ENCODE data around the gene BHLHE40.

Gene BHLHE40

DNA sequence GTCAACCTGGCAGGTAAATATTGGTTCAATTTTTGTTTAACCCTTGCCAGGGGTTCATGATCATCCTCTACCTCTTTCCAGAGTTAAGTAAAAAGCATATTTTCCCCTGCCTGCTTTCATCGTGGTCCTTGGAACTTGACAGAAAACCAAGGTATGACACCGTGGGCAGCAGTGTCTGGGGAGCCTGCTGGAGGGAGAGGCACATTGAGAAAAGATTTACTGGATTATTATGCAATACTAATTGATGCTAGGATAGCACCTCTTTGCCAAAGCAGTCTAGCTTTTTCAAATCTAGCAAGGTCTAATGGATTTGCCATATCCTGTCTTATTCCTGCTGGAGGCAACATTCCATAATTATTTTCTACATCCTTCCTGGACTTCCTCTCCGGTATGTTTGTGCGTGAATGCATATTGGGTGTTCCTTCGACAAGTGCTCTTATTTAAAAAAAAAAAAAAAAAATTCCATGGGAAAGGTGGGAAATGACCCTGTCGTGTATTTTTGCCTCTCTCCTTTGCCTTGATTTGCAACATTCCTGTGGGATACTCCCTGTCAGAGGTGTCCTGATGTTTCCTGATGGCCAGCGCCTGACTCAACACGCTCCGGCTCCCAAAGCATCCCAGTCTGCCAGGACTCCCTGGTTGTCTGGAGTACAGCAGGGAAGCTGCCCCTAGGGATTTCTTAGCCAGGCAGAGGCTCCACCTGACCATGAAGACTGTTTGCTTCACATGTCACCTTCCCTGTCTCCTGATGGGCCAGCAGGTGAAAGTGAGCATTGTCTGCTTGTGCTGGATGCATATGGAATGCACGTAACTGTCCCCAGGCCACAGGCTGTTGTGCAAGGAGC is 6.3 kb downstream of the BHLHE40 start:
- DNase-seq = peak; percentile 52

DNA sequence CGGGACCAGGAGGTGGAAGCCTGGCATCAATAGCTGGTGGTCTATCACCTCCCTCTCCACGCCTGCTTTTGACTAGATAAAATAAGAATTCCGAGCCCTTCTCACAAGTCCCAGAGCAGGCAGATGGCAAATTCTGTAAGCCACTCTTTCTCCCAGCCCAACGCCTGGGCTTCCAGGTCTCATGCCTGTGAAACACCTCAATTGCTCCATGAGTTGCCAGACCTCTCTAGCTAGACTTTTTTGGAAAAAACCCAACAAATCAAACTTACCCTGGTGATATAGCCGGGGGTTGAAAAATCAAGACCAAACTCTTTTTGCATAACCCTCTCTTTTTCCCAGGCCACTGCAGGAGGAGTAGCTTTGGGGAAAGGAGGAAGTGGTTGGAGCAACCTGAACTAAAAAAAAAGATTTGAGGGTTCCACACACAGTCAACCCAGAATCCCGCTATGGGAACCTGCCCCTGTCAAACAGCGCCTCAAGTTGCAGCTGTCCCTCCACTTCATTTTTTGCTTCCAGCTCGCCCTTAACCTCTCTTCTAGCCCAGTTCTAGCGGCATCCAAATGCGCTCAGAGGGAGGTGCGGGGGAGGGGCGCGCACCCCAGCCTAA is 7.0 kb downstream of the BHLHE40 start:
- no peak for DNase-seq

GRCh38 chr3:4986782-4987537 is 7.7 kb downstream of the BHLHE40 start:
- peak; percentile 93 for DNase-seq

GRCh38 chr3:4987538-4988296 is 8.5 kb downstream of the BHLHE40 start:
- no peak for DNase-seq

- DNase-seq = no peak
Observed at GRCh38 chr3:4988983-4989834, 10.0 kb downstream of the BHLHE40 start.

DNA sequence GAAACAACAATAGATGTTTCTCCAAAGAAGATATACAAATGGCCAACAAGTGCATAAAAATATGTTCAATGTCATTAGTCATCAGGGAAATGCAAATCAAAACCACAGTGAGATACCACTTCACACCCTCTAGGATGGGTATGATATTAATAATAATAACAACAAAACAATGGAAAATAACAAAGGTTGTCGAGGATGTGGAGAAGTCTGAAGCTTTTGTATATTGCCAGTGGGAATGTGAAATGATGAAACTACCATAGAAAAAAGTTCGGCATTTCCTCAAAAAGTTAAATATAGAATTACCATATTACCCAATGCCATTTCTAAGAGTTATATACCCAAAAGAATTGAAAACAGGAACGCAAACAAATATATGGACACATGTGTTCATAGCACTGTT is 10.8 kb downstream of the BHLHE40 start:
- no peak for DNase-seq

DNA sequence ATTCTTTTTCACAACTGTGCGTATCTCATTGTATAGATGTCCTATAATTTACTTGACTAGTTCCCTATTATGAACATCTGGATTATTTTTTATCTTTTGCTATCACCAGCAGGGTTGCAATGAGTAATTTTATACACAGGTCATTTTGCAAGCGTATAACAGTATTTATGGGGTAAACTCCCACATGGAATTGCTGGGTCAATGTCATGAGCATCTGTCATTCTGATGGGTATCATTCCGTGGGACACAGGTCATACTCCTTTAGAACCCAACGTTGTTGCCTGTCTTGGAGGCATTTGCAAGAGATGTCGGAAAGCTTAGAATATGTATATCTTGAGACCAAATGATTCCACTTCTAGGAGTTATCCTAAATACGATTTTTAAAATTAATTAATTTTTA is 12.9 kb downstream of the BHLHE40 start:
- no peak for DNase-seq

- no peak for DNase-seq
Observed at GRCh38 chr3:4993276-4994143, 14.3 kb downstream of the BHLHE40 start.

- peak; percentile 40 for DNase-seq
Observed at GRCh38 chr3:4994144-4994730, 15.0 kb downstream of the BHLHE40 start.

DNA sequence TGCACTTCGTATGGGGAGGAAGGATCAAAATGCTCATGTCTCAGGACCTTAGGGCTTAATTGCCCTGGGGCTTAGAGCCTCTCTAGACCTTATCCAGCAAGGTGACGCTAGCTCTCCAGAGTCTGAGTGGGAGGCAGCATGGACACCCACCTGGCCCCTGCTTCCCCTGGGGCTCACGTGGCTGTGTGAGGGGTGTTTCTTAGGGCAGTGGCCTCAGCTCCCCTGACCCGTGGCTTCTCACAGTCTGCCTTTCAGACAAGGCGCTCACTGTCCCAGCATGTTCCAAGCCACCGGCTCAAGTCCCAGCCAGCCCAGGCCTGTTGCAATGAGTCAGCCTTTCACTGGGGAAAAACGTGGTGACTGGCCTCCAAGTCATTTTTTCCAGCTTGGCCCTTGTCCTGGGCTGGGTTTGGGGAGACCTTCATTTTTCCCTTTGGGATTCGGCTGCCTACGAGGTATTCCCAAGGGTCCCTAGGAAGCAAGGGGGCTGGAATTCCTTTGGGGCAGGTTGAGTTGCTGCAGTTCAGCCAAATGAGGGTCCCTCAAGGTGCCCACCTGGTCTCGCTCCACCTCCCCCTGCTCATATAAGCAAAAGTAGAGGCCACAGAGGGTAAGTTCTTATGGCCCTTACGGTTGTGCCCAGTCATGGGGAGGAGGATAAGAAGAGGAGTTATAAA is 15.7 kb downstream of the BHLHE40 start:
- peak; percentile 78 for DNase-seq

GRCh38 chr3:4995500-4996053 is 16.3 kb downstream of the BHLHE40 start:
- DNase-seq = no peak

DNA sequence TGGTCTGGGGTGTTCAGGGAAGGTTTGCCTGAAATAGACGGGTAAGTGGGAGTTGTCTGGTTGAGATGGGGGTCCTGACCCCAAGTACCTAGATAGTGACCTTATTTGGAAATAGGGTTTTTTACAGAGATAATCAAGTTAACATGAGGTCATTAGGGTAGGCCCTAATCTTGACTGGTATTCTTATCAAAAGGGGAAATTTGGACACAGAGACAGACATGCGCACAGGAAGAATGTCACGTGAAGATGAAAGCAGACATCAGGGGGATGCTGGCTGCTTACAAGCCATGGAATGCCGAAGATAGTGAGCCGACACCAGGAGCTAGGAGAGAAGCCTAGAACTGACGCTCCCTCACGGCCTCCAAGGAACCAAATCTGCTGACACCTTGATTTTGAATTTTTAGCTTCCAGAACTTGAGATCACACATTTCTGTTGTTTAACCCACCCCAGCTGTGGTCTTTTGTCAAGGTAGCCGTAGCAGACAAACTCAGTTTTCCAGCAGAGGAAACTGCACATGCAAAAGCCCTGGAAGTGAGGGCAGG is 17.1 kb downstream of the BHLHE40 start:
- DNase-seq = no peak

GRCh38 chr3:4996771-4997291 is 17.6 kb downstream of the BHLHE40 start:
- no peak for DNase-seq

- no peak for DNase-seq
Observed at GRCh38 chr3:4997946-4998345, 18.7 kb downstream of the BHLHE40 start.

DNA sequence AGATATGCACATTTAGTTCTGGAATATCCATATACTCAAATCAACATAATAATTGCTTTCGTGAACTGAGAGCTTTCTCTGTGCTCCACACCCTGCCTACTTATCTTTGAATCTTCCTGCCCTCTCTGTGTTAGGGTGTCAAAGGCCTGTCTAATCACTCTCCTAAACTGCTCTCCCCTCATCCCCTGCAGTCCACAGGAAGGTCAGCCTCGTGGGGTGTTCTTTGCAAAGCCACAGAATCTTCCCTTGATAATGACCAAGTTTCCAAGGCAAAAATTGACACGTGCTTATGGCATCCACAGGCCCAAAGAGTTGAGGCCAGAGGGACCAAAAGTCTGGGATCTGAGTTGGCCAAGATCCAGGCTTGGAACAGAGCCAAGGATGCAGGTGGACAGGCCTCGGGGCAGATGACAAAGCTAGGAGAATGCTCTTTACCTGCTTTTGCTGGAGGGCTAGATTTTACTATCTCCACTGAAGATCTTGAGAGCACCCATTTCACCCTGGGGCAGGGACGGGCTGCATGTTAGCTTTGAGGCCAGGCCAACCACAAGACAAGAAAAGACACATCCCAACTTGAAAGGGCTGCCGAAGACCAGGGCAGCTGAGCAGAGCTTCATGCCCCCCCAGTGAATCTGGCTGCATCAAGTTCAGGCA is 20.4 kb downstream of the BHLHE40 start:
- DNase-seq = no peak

DNA sequence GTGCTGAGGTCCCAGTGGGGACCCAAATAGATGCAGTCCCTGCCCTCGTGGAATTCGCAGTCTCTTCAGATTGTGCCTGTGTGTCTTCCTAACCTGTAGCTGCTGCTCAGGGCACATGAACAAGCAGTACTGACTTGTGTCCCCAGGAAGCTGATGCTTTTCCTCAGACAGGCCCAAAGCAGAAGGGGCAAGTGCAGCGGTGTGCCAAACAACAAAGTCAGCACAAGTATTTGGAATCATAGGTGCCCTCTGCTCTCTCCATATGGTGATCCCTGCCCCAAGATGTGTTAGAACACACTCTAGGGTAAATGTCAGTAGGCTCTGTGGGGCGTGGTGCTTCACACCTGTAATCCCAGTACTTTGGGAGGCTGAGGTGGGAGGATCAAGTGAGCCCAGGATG is 21.9 kb downstream of the BHLHE40 start:
- DNase-seq = no peak

- no peak for DNase-seq
Observed at GRCh38 chr3:5001805-5002173, 22.6 kb downstream of the BHLHE40 start.

GRCh38 chr3:5002174-5002870 is 23.1 kb downstream of the BHLHE40 start:
- no peak for DNase-seq

Data from fibroblast of skin of right quadriceps (primary cell).